ENCODE measurements around the gene ADGRG3.

The ADGRG3 gene

DNA sequence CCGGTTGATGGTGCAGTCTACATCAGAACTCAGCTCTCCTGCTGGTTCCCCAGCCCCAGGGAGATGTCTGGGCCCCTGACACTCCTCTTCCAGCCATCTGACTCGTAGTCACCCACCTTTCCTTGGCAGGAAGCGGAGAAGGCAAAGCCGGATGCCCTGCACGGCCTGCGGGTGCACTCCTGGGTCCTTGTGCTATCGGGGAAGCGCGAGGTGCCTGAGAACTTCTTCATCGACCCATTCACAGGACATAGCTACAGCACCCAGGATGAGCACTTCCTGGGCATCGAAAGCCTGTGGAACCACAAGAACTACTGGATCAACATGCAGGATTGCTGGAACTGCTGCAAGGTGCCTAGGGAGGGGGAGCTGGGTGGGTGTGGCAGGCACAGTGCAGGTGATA lies 39.2 kb downstream of the ADGRG3 start:
- DNase-seq (ENCODE audit: low read depth in 1 of 2, low spot score in 1 of 2): no peak
- Histone ChIP-seq H3K27me3 (ENCODE audit: insufficient read depth, poor library complexity, severe bottlenecking) (no peaks in the 10 kb centered on the region), H3K27ac (replicated peaks) (no peak overlapping the region), H3K4me3 (replicated peaks; ENCODE audit: insufficient read depth, low read length) (no peak overlapping the region)
- TF ChIP-seq GABPA (IDR thresholded peaks at IDR 0.05; ENCODE audit: low read depth) (no peak), SPI1 (IDR thresholded peaks at IDR 0.05; ENCODE audit: borderline replicate concordance, low read depth) (no peak), POLR2AphosphoS5 (IDR thresholded peaks at IDR 0.05; ENCODE audit: low read depth) (no peak)
- TF ChIP-seq, protein P1, sequence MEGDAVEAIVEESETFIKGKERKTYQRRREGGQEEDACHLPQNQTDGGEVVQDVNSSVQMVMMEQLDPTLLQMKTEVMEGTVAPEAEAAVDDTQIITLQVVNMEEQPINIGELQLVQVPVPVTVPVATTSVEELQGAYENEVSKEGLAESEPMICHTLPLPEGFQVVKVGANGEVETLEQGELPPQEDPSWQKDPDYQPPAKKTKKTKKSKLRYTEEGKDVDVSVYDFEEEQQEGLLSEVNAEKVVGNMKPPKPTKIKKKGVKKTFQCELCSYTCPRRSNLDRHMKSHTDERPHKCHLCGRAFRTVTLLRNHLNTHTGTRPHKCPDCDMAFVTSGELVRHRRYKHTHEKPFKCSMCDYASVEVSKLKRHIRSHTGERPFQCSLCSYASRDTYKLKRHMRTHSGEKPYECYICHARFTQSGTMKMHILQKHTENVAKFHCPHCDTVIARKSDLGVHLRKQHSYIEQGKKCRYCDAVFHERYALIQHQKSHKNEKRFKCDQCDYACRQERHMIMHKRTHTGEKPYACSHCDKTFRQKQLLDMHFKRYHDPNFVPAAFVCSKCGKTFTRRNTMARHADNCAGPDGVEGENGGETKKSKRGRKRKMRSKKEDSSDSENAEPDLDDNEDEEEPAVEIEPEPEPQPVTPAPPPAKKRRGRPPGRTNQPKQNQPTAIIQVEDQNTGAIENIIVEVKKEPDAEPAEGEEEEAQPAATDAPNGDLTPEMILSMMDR (IDR thresholded peaks at IDR 0.05; ENCODE audit: insufficient read depth, low read length): no peak
- TF ChIP-seq, protein P2, sequence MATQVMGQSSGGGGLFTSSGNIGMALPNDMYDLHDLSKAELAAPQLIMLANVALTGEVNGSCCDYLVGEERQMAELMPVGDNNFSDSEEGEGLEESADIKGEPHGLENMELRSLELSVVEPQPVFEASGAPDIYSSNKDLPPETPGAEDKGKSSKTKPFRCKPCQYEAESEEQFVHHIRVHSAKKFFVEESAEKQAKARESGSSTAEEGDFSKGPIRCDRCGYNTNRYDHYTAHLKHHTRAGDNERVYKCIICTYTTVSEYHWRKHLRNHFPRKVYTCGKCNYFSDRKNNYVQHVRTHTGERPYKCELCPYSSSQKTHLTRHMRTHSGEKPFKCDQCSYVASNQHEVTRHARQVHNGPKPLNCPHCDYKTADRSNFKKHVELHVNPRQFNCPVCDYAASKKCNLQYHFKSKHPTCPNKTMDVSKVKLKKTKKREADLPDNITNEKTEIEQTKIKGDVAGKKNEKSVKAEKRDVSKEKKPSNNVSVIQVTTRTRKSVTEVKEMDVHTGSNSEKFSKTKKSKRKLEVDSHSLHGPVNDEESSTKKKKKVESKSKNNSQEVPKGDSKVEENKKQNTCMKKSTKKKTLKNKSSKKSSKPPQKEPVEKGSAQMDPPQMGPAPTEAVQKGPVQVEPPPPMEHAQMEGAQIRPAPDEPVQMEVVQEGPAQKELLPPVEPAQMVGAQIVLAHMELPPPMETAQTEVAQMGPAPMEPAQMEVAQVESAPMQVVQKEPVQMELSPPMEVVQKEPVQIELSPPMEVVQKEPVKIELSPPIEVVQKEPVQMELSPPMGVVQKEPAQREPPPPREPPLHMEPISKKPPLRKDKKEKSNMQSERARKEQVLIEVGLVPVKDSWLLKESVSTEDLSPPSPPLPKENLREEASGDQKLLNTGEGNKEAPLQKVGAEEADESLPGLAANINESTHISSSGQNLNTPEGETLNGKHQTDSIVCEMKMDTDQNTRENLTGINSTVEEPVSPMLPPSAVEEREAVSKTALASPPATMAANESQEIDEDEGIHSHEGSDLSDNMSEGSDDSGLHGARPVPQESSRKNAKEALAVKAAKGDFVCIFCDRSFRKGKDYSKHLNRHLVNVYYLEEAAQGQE (IDR thresholded peaks at IDR 0.05; ENCODE audit: insufficient replicate concordance, low read depth): no peak

DNA sequence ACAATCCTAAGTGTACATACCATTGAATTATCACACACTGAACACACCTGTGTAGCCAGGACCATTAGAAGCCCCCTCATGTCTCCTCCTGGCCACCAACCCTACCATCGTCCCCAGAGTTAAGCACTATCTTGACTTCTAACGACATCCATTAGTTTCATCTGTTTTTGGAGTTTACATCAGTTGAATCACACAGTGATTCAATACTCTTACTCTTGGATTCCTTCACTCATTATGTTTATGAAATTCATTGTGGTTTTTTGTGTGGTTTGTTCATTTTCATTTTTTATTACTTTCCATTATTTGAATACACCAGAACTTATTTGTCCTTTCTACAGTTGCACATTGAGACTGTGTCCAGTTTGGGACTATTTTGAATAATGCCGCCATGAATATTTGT lies 40.1 kb downstream of the ADGRG3 start:
- Histone ChIP-seq H3K4me3 (replicated peaks; ENCODE audit: insufficient read depth, low read length) (no peak overlapping the region), H3K27ac (replicated peaks) (no peak overlapping the region), H3K27me3 (ENCODE audit: insufficient read depth, poor library complexity, severe bottlenecking) (no peaks in the 10 kb centered on the region)
- no peak for DNase-seq (ENCODE audit: low read depth in 1 of 2, low spot score in 1 of 2)
- TF ChIP-seq POLR2AphosphoS5 (IDR thresholded peaks at IDR 0.05; ENCODE audit: low read depth) (no peak), GABPA (IDR thresholded peaks at IDR 0.05; ENCODE audit: low read depth) (no peak), SPI1 (IDR thresholded peaks at IDR 0.05; ENCODE audit: borderline replicate concordance, low read depth) (no peak)
- TF ChIP-seq, protein P2 (IDR thresholded peaks at IDR 0.05; ENCODE audit: insufficient replicate concordance, low read depth): no peak
- TF ChIP-seq, protein P1 (IDR thresholded peaks at IDR 0.05; ENCODE audit: insufficient read depth, low read length): no peak

DNA sequence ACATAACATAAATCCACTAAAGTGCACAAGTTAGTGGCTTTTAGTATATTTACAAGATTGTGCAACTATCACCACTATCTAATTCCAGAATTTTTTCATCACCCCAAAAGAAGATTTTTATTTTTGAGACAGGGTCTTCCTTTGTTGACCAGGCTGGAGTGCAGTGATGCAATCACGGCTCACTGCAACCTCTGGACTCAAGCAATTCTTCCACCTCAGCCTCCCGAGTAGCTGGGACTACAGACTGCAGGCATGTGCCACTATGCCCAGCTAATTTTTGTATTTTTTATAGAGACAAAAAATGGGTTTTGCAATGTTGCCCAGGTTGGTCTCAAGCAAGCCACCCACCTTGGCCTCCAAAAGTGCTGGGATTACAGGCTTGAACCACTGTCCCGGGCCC lies 41.6 kb downstream of the ADGRG3 start:
- DNase-seq (ENCODE audit: low read depth in 1 of 2, low spot score in 1 of 2): no peak
- TF ChIP-seq, protein P2 (IDR thresholded peaks at IDR 0.05; ENCODE audit: insufficient replicate concordance, low read depth): no peak
- TF ChIP-seq POLR2AphosphoS5 (IDR thresholded peaks at IDR 0.05; ENCODE audit: low read depth) (no peak), SPI1 (IDR thresholded peaks at IDR 0.05; ENCODE audit: borderline replicate concordance, low read depth) (no peak), GABPA (IDR thresholded peaks at IDR 0.05; ENCODE audit: low read depth) (no peak)
- TF ChIP-seq, protein P1 (IDR thresholded peaks at IDR 0.05; ENCODE audit: insufficient read depth, low read length): no peak
- Histone ChIP-seq H3K27ac (replicated peaks) (no peak overlapping the region), H3K27me3 (ENCODE audit: insufficient read depth, poor library complexity, severe bottlenecking) (no peaks in the 10 kb centered on the region), H3K4me3 (replicated peaks; ENCODE audit: insufficient read depth, low read length) (no peak overlapping the region)
